CD4-positive, CD25-positive, alpha-beta regulatory T cell (primary cell): ENCODE measurements around the gene SLC25A6. TPM values are rescaled to one million over a fixed set of nuclear protein-coding genes. Genes with fewer than 3 reads are reported as not detected.

Source experiments
- ATAC-seq, 2 donors: fragments of 150-1000 bp; cut with Tn5 transposase; one replicate each; pipeline ENCODE4 v1.10.0; 2021; ENCODE audit warnings: low read depth in 2 of 2, moderate number of reproducible peaks in 2 of 2, moderate library complexity in 1 of 2
- DNase-seq, 3 donors: peaks; one replicate each; pipeline versions ENCODE4 v3.0.0 to v3.0.0-alpha.2; 2012 to 2022; ENCODE audit warnings: mixed read lengths in 1 of 3
- H3K27ac ChIP-seq: one replicate; pipeline ENCODE4 v1.7.0; 2013; ENCODE audit warnings: mild to moderate bottlenecking, low read length; ENCODE audit not compliant: insufficient read depth, poor library complexity, severe bottlenecking
- H3K27me3 ChIP-seq: one replicate; pipeline ENCODE4 v1.7.0; 2013; ENCODE audit warnings: low read length; ENCODE audit not compliant: control insufficient read depth, insufficient read depth
- H3K36me3 ChIP-seq: one replicate; pipeline ENCODE4 v1.7.0; 2013; ENCODE audit warnings: mild to moderate bottlenecking, low read length, moderate library complexity; ENCODE audit not compliant: control insufficient read depth, insufficient read depth
- H3K4me1 ChIP-seq: 2 replicates; pipeline ENCODE4 v1.7.0; 2013; ENCODE audit warnings: mild to moderate bottlenecking, low read length; ENCODE audit not compliant: insufficient read depth, control insufficient read depth, poor library complexity, severe bottlenecking
- H3K4me3 ChIP-seq: one replicate; pipeline ENCODE4 v1.7.0; 2013; ENCODE audit warnings: low read depth, mild to moderate bottlenecking, low read length, moderate library complexity
- H3K9me3 ChIP-seq, 2 experiments: 1 replicate in 1 of 2; 2 replicates in 1 of 2; pipeline ENCODE4 v1.7.0; 2013; ENCODE audit warnings: low read length in 2 of 2, mild to moderate bottlenecking in 1 of 2, moderate library complexity in 1 of 2; ENCODE audit not compliant: control insufficient read depth in 2 of 2
- H3K27ac Mint-ChIP-seq, 3 donors: one replicate each; pipeline ENCODE4 v1.8.0; 2020 to 2022; ENCODE audit warnings: mild to moderate bottlenecking in 3 of 3, mixed read lengths in 3 of 3, moderate library complexity in 2 of 3
- H3K27me3 Mint-ChIP-seq: one replicate; pipeline ENCODE4 v1.8.0; 2022; ENCODE audit warnings: mild to moderate bottlenecking, mixed read lengths
- H3K36me3 Mint-ChIP-seq: one replicate; pipeline ENCODE4 v1.8.0; 2020; ENCODE audit warnings: mixed read lengths
- H3K4me1 Mint-ChIP-seq, 4 donors: one replicate each; pipeline ENCODE4 v1.8.0; 2020 to 2022; ENCODE audit warnings: mixed read lengths in 4 of 4, mild to moderate bottlenecking in 1 of 4
- H3K4me3 Mint-ChIP-seq, 4 donors: one replicate each; pipeline ENCODE4 v1.8.0; 2020 to 2022; ENCODE audit warnings: mild to moderate bottlenecking in 4 of 4, mixed read lengths in 4 of 4, moderate library complexity in 3 of 4
- H3K9me3 Mint-ChIP-seq, 7 donors: one replicate each; pipeline ENCODE4 v1.8.0; 2020 to 2022; ENCODE audit warnings: mixed read lengths in 7 of 7, mild to moderate bottlenecking in 3 of 7, moderate library complexity in 2 of 7
- polyA plus RNA-seq, 4 donors: library from polyadenylated mRNA; unstranded; fragments of 300-500 nt; fragmentation: Illumina TruSeq; gene quantifications; one replicate each; pipeline ENCODE4 v1.2.3, GENCODE V29; 2021
- total RNA-seq: library from RNA; stranded (reverse); gene quantifications from one replicate; pipeline ENCODE4 v1.2.3, GENCODE V29; 2022

The SLC25A6 gene
- total and polyA plus RNA-seq, 5 donors from 2014 or later = 277 to 535 (median 472) TPM

DNA sequence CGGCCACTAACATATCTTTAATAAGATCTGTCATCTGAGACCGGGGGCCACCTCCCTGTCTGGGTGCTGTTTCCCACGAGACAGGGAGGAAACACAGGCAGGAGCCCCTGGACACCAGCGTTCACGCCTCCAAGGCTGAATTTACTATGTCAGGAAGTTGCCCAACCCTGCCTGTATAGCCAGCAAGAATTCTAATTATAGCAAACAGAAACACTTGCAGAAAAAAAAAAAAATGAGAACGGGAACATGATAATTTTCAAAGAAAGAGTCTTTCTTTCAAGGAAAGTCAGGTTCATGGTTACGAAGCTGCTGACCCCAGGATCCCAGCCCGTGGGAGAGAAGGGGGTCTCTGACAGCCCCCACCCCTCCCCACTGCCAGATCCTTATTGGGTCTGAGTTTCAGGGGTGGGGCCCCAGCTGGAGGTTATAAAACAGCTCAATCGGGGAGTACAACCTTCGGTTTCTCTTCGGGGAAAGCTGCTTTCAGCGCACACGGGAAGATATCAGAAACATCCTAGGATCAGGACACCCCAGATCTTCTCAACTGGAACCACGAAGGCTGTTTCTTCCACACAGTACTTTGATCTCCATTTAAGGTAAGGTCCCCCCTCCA, 55.5 kb downstream of the SLC25A6 start, which contains the start of gene IL3RA:
TSS of gene IL3RA (plus strand) at position 455 of the 613 bp plus-strand sequence. CDS start 4,981 bp downstream, outside the sequence.
- peak; percentile 36 to 45 for ATAC-seq
- Histone ChIP-seq H3K27ac (no peak within 1 kb of the TSS), H3K9me3 (peaks cover 2 to 11% of the 10 kb centered on the region in 2 experiments), H3K4me3 (peak within 1 kb of the TSS; percentile 65), H3K36me3 (no peaks in the 10 kb centered on the region), H3K4me1 (peaks cover 11% of the 10 kb centered on the region), H3K27me3 (no peaks in the 10 kb centered on the region)
- peaks cover 0 to 15% (median 0%) of the 10 kb centered on the region in 7 donors for H3K9me3 Mint-ChIP-seq
- H3K27me3 Mint-ChIP-seq = peaks cover 8% of the 10 kb centered on the region
- no peaks in the 10 kb centered on the region for H3K36me3 Mint-ChIP-seq
- peak within 1 kb of the TSS; percentile 52 to 76 (median 60) for H3K27ac Mint-ChIP-seq
- peak in 1 of 3 donors; percentile 38 for DNase-seq
- H3K4me3 Mint-ChIP-seq = peak within 1 kb of the TSS; percentile 33 to 81 (median 58)
- peaks cover 0 to 12% (median 6%) of the 10 kb centered on the region in 4 donors for H3K4me1 Mint-ChIP-seq

Other genes starting within 250 kb of the SLC25A6 start
- gene CRLF2, start 179.5 kb downstream of the SLC25A6 start, total RNA-seq = 1.2 TPM
- gene CRLF2, start 179.5 kb downstream of the SLC25A6 start, polyA plus RNA-seq = 1 to 10 TPM in 1 of 4 donors, not detected in 3; 1.4 TPM
- not detected for gene CSF2RA, start 123.3 kb downstream of the SLC25A6 start, total RNA-seq
- not detected for gene CSF2RA, start 123.3 kb downstream of the SLC25A6 start, polyA plus RNA-seq
- gene IL3RA, start 55.3 kb downstream of the SLC25A6 start, total RNA-seq = 1.2 TPM
- gene IL3RA, start 55.3 kb downstream of the SLC25A6 start, polyA plus RNA-seq = under 1 TPM in 1 of 4 donors, not detected in 3; 0.18 TPM
- 47.7 TPM for gene ASMTL, start 60.8 kb upstream of the SLC25A6 start, total RNA-seq
- gene ASMTL, start 60.8 kb upstream of the SLC25A6 start, polyA plus RNA-seq = 10 to 100 TPM; 32.1 to 50.1 (median 41.0) TPM
- gene P2RY8, start 145.1 kb upstream of the SLC25A6 start, total RNA-seq = 158 TPM
- gene P2RY8, start 145.1 kb upstream of the SLC25A6 start, polyA plus RNA-seq = 100 to 1,000 TPM; 189 to 222 (median 207) TPM
- 108 TPM for gene AKAP17A, start 199.5 kb upstream of the SLC25A6 start, total RNA-seq
- 10 to 100 TPM; 11.0 to 14.8 (median 13.7) TPM for gene AKAP17A, start 199.5 kb upstream of the SLC25A6 start, polyA plus RNA-seq
- not detected for gene ASMT, start 222.9 kb upstream of the SLC25A6 start, total RNA-seq
- gene ASMT, start 222.9 kb upstream of the SLC25A6 start, polyA plus RNA-seq = under 1 TPM in 3 of 4 donors, not detected in 1; 0.19 to 1.00 (median 0.91) TPM